Activated CD8-positive, alpha-beta memory T cell treated with anti-CD3 and anti-CD28 coated beads, Interleukin-2, amount 50 U/mL, for 48 hours (primary cell): ENCODE measurements around the gene PROM2.

Experiments
- DNase-seq: peaks from one replicate; pipeline ENCODE4 v3.0.0-alpha.2; 2020

The PROM2 gene

GRCh38 chr2:95287336-95287735 lies 13.1 kb downstream of the PROM2 start:
- no peak for DNase-seq

GRCh38 chr2:95287806-95288205 lies 13.6 kb downstream of the PROM2 start:
- DNase-seq, result no peak

- DNase-seq, result no peak
Measured at GRCh38 chr2:95289253-95289652, 15.0 kb downstream of the PROM2 start.

GRCh38 chr2:95291222-95291621 lies 17.0 kb downstream of the PROM2 start:
- DNase-seq, result no peak

GRCh38 chr2:95292623-95293260 lies 18.5 kb downstream of the PROM2 start:
- no peak for DNase-seq

GRCh38 chr2:95294579-95295250 lies 20.5 kb downstream of the PROM2 start:
- no peak for DNase-seq

- no peak for DNase-seq
Measured at GRCh38 chr2:95295376-95295775, 21.1 kb downstream of the PROM2 start.

- no peak for DNase-seq
Measured at GRCh38 chr2:95296011-95296410, 21.8 kb downstream of the PROM2 start.

- DNase-seq, result no peak
Measured at GRCh38 chr2:95296880-95297487, 22.7 kb downstream of the PROM2 start, which contains the start of gene KCNIP3. KCNIP3 (plus strand) TSS chr2:95297347; CDS start chr2:95297439, 92 bp downstream.

GRCh38 chr2:95297639-95298395 lies 23.6 kb downstream of the PROM2 start:
- no peak for DNase-seq

- no peak for DNase-seq
Measured at GRCh38 chr2:95298486-95299111, 24.4 kb downstream of the PROM2 start.

- no peak for DNase-seq
Measured at GRCh38 chr2:95299961-95300360, 25.7 kb downstream of the PROM2 start.

GRCh38 chr2:95300450-95300849 lies 26.2 kb downstream of the PROM2 start:
- no peak for DNase-seq

- no peak for DNase-seq
Measured at GRCh38 chr2:95301186-95301585, 26.9 kb downstream of the PROM2 start.

GRCh38 chr2:95301876-95302641 lies 27.8 kb downstream of the PROM2 start:
- DNase-seq, result no peak

- no peak for DNase-seq
Measured at GRCh38 chr2:95303191-95303919, 29.1 kb downstream of the PROM2 start.

GRCh38 chr2:95305380-95306061 lies 31.3 kb downstream of the PROM2 start:
- no peak for DNase-seq

GRCh38 chr2:95306336-95306895 lies 32.2 kb downstream of the PROM2 start:
- no peak for DNase-seq

- no peak for DNase-seq
Measured at GRCh38 chr2:95307036-95307435, 32.8 kb downstream of the PROM2 start.

- DNase-seq, result no peak
Measured at GRCh38 chr2:95307878-95308277, 33.6 kb downstream of the PROM2 start.
